Fibroblast of villous mesenchyme (primary cell): ENCODE measurements around the gene UTP14C. TPM values are rescaled to one million over a fixed set of nuclear protein-coding genes. Genes with fewer than 3 reads are reported as not detected.

Source experiments
- DNase-seq: peaks from one replicate; pipeline ENCODE4 v3.0.0-alpha.2; 2010; ENCODE audit warnings: low read depth
- H3K4me3 ChIP-seq: 2 replicates; pipeline ENCODE4 v1.5.1; 2011; ENCODE audit warnings: low read depth, mild to moderate bottlenecking, low read length
- CTCF ChIP-seq: IDR thresholded peaks from 2 replicates; pipeline ENCODE4 v1.5.1; 2012; ENCODE audit warnings: low read depth, mild to moderate bottlenecking, low read length; ENCODE audit not compliant: insufficient read depth
- total RNA-seq: library from RNA; depleted of rRNA; stranded (reverse); fragments of >200 nt; gene quantifications from 2 replicates; pipeline ENCODE4 v1.2.3, GENCODE V29; 2012

The UTP14C gene
- total RNA-seq, 1 donor: 22.0 TPM

DNA sequence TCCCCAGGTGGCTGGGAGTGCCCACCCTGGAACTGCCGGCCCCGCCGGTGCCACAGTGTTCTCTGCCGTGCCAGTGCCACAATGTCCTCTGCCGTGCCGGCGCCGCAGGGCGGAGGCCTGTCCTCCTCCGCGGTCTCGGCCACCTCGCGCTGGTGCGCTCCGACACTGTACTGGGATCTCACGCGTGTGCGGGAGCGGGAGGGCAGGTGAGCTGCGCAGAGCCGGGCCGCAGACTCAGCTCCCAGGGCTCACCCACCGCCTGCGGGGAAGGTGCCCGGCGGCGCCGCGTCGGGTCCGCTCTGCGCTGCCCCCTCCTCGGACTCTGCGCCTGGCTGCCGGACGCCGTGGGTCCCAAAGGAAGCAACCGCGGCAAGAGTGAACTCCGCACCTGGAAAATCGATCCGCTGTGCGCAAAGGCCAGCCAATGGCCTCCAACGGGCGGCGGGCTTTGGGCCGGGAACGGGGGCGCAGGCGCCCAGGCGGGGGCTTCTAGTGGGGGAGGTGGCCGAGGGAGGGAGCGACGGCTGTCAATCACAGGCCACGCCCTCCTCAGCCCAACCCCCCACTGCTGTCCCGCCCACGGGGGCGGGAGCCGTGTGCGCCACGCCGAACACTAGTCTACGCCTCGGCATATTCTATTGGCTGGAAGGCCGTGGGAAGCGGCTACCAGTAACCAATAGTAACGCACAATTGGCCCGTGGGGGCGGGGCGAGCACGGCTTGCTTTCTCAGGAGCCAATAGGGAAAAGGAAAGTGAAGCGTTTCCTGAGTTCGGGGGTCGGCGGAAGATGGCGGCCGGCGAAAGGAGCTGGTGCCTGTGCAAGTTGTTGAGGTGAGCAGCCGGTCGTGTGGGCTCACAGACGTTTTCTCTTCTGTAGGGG, 12.6 kb upstream of the UTP14C start, which contains the start of gene ALG11:
Gene ALG11 (plus strand): TSS at position 767 of the 880 bp plus-strand sequence. CDS start 21 bp downstream, at position 788.
- peak within 1 kb of the TSS; percentile 96 for H3K4me3 ChIP-seq
- peak; percentile 98 for DNase-seq
- no peak for TF ChIP-seq CTCF

DNA sequence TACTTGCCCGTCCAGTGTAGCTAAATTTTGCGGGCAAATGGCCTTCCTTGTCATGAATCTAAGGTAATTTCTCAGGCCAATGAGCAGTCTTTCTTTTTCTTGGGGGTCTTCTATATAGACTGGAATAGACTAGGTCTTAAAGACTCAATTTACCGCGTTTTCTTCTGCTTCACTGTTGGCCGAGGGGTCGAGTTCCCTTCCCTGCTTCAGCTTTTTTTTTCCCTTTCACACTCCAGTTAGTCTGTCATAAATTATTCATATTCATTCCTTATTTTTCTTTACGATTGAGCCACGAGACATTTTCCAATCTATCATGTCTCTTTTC, 12.0 kb upstream of the UTP14C start:
- DNase-seq: no peak
- TF ChIP-seq CTCF: no peak
- H3K4me3 ChIP-seq: peak overlapping the region; percentile 96

GRCh38 chr13:52016296-52016695, 8.2 kb upstream of the UTP14C start:
- DNase-seq: no peak
- no peak for TF ChIP-seq CTCF
- H3K4me3 ChIP-seq: no peak overlapping the region

- no peak for TF ChIP-seq CTCF
- no peak overlapping the region for H3K4me3 ChIP-seq
- no peak for DNase-seq
Measured at GRCh38 chr13:52020191-52020590, 4.3 kb upstream of the UTP14C start.

- H3K4me3 ChIP-seq: no peak overlapping the region
- TF ChIP-seq CTCF: no peak
- no peak for DNase-seq
Measured at GRCh38 chr13:52022356-52022755, 2.1 kb upstream of the UTP14C start.

DNA sequence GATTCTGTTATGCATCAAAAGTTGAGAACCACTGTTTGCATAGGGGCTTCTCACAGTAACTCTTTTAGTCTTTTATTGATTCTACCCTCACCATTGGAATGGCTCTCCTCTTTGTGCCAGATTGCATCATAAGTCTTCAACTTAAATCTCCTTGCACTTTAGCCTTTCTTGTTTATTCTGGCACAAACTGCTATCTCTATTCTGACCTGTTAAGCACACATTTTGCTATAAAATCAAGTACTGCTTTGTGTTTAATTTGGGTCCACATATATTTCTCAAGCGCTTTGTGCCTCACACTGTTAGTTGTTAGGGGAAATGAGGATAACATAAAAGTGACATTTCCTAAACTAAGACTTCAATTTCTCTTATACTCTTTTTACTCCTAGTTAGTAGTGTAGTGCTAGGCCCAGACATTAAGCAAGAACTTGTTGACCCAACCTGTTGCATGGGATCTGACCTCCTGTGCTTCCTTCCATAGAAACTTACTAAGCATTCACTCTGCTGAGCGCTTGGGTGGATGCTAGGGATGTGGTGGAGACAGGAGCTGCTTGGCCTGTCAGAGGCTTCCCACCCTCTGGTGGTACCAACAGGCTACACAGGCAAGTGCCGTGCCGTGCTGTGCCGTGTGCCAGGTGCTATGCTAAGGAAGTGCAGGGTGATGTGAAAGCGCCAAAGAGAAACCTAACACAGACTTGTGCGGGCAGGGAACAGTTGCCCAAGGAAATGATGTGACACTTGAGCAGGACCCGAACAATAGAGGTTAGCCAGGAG, 1.2 kb downstream of the UTP14C start:
- DNase-seq: no peak
- no peak for TF ChIP-seq CTCF
- no peak overlapping the region for H3K4me3 ChIP-seq
